ENCODE measurements around the gene YEATS2.

YEATS2 gene

DNA sequence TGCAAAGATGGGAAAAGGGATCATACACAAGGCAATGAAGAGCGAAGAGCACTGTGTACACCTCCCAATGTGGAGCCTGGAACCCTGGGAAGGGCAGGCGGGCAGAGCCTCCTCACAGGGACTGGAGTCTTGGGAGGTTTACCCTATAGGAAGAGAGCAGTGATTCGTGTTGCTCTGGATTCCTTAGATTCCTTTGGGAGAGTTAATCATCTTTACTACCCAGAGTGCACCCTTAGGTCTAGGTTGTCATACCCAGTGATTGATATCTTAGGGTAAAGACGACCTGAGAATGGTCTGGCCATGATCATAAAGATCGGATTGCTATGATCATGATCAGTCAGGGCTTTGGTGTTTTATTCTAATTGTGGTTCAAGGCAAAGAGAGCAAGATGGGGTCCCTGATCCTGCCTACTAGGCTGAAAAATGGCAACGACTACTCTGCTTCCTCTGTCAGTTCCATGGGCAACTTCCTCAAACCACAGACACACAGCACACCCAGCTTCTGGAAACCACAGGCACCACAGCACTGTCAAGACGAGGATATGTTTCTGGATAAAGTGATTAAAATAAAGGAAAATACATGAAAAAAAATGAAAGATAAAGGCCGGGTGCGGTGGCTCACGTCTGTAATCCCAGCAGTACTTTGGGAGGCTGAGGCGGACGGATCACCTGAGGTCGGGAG is 148.2 kb downstream of the YEATS2 start:
- DNase-seq: no peak

- no peak for DNase-seq
Observed at GRCh38 chr3:183854318-183855035, 156.9 kb downstream of the YEATS2 start.

- DNase-seq: no peak
Observed at GRCh38 chr3:183857863-183858262, 160.3 kb downstream of the YEATS2 start.

Measured in NCI-H1105 treated with DMSO at 0.1 percent for 48 hours (cell line).